GM12874 (cell line): ENCODE results near the gene CDH23.

Experiments
- CTCF ChIP-seq: IDR thresholded peaks from 2 replicates; pipeline ENCODE4 v1.5.1; 2011; ENCODE audit warnings: low read depth, mild to moderate bottlenecking, control low read depth, low read length, moderate library complexity; ENCODE audit not compliant: insufficient read depth

The CDH23 gene

DNA sequence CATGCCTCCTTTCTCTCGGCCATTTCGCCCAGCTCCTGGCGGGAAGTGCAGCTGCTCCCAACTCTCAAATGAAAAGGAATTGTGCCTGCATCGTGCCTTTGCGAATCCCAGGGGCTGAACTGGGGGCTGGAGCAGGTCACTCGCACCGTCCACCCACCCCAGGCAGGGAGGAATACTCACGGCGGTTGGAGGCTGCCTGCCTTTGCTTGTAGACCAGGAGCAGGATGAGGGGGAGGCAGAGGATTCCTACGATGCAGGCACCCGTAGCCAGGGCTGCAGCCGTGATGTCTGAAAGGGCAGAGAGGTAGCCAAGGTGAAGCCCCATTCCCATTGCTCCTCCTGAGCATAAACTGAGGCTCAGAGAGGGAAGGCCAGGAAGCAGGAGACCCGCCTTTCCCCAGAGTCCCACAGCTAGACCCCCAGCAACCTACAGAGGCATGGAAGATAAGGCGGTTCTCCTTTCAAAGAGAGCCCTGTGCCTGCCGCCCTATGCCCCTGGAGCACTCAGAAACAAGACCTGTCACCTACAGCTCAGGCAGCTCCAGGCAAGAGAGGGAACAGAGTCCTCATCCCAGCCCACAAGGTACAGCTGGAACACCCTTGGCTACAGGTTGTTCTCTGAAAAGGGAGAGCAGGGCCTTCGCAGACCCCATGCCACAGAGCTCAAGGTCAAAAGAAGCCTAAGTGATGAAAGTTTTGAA is 358.6 kb downstream of the CDH23 start:
- TF ChIP-seq CTCF: no peak

DNA sequence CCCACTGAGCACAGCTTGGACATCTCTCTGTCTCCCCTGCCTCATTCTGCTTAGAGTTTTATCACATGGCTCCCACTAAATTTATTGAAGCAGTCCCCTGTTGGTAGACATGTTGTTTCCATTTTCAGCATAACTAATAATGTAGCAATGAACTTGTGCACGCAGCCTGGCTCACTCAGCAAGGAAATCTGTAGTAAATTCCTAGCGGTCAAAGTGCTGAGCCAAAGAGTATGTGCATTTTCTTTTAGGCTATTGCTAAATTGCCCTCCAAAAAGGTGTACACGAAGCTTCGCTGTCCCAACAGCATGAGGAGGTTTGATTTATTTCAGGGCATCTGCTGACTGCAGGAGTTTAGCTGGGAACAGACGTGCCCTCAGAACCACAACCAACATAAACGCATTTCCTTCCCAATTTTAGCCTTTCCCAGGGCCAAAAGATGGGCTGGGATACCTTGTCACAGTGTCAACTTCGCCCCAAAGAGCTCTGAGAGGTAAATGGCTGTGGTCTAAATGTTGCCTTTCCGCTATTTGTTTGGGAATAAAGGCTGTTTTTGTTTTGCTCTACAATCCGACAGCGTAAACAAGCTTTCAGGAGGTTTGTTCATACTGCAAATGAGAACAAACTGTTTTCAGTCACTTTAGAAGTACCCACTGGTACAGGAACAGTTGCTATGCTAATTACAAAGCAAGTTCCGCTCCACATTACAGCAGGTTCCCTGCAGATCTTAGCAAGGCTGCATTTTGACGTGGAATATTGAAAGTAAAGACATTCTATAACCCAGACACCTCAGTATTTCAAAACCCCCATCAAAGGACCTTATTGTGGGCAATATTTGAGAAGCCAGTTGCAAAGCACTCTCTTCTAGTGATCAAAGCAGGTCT is 359.8 kb downstream of the CDH23 start:
- no peak for TF ChIP-seq CTCF

GRCh38 chr10:71757399-71757922 is 360.7 kb downstream of the CDH23 start:
- TF ChIP-seq CTCF: no peak

DNA sequence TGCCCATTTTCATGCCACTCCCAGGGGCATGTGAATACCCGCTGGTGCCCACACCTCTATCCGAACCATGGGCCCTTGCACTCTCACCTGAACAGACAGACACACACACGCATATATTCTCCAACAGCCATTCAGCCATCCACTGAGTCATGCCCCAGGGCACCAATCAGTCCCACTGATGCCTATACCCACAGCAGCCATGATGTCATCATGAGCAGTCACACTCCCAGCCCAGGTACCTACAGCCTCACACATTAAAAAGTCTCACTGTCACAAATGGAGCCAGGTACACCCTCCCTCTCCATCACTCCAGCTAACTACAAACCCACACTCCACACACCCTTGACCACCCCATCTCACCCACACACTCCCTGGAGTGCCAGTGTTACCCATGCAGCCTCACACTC is 364.4 kb downstream of the CDH23 start:
- no peak for TF ChIP-seq CTCF

- TF ChIP-seq CTCF: 0 out of 2 replicates have a peak, but pooled peaks have one; percentile 1
Measured at GRCh38 chr10:71761541-71762113, 364.9 kb downstream of the CDH23 start.

GRCh38 chr10:71762324-71762723 is 365.6 kb downstream of the CDH23 start:
- no peak for TF ChIP-seq CTCF

- TF ChIP-seq CTCF: no peak
Measured at GRCh38 chr10:71763352-71764127, 366.8 kb downstream of the CDH23 start.
